Erythroblast (primary cell): ENCODE data around the gene TMEM52B.

ENCODE experiments used
- GATA1 ChIP-seq: IDR thresholded peaks from 2 replicates; pipeline ENCODE4 v1.6.1; 2011; ENCODE audit warnings: low read depth, mild to moderate bottlenecking, control low read depth, low read length, moderate library complexity
- POLR2A ChIP-seq: IDR thresholded peaks from 2 replicates; pipeline ENCODE4 v1.6.1; 2011; ENCODE audit warnings: mild to moderate bottlenecking, low read length

- TF ChIP-seq POLR2A (no peak), GATA1 (no peak)
These were observed 10.8 kb downstream of the TMEM52B start for GRCh38 chr12:10189653-10190052.
